Measurements from ENCODE around the gene SSBP2.
"Not testable (repeated sequence)": the region's sequence is repeated elsewhere in the genome, so short reads cannot be mapped to it uniquely, and the experiment has no call there.

Gene SSBP2

GRCh38 chr5:81729276-81729675, 21.6 kb downstream of the SSBP2 start:
- DNase-seq (ENCODE audit: low read depth in 2 of 2) = no peak

- no peak for DNase-seq (ENCODE audit: low read depth in 2 of 2)
Observed at GRCh38 chr5:81728301-81728700, 22.6 kb downstream of the SSBP2 start.

GRCh38 chr5:81726297-81726696, 24.6 kb downstream of the SSBP2 start:
- no peak for DNase-seq (ENCODE audit: low read depth in 2 of 2)

- DNase-seq (ENCODE audit: low read depth in 2 of 2) = no peak
Observed at GRCh38 chr5:81724571-81724970, 26.3 kb downstream of the SSBP2 start.

GRCh38 chr5:81724108-81724507, 26.8 kb downstream of the SSBP2 start:
- no peak for DNase-seq (ENCODE audit: low read depth in 2 of 2)

GRCh38 chr5:81721049-81721448, 29.8 kb downstream of the SSBP2 start:
- no peak for DNase-seq (ENCODE audit: low read depth in 2 of 2)

GRCh38 chr5:81719743-81720345, 31.1 kb downstream of the SSBP2 start:
- no peak for DNase-seq (ENCODE audit: low read depth in 2 of 2)

- no peak for DNase-seq (ENCODE audit: low read depth in 2 of 2)
Observed at GRCh38 chr5:81718300-81718699, 32.6 kb downstream of the SSBP2 start.

GRCh38 chr5:81717860-81718259, 33.0 kb downstream of the SSBP2 start:
- DNase-seq (ENCODE audit: low read depth in 2 of 2) = no peak

GRCh38 chr5:81717226-81717625, 33.7 kb downstream of the SSBP2 start:
- DNase-seq (ENCODE audit: low read depth in 2 of 2) = no peak

GRCh38 chr5:81714076-81714475, 36.8 kb downstream of the SSBP2 start:
- not testable (repeated sequence) for DNase-seq (ENCODE audit: low read depth in 2 of 2)

- DNase-seq (ENCODE audit: low read depth in 2 of 2) = no peak
Observed at GRCh38 chr5:81708889-81709288, 42.0 kb downstream of the SSBP2 start.

- no peak for DNase-seq (ENCODE audit: low read depth in 2 of 2)
Observed at GRCh38 chr5:81703840-81704239, 47.1 kb downstream of the SSBP2 start.

- no peak for DNase-seq (ENCODE audit: low read depth in 2 of 2)
Observed at GRCh38 chr5:81700166-81700565, 50.7 kb downstream of the SSBP2 start.

GRCh38 chr5:81698813-81699212, 52.1 kb downstream of the SSBP2 start:
- no peak for DNase-seq (ENCODE audit: low read depth in 2 of 2)

- DNase-seq (ENCODE audit: low read depth in 2 of 2) = no peak
Observed at GRCh38 chr5:81696418-81697397, 54.2 kb downstream of the SSBP2 start.

GRCh38 chr5:81694726-81695125, 56.2 kb downstream of the SSBP2 start:
- DNase-seq (ENCODE audit: low read depth in 2 of 2) = no peak

- DNase-seq (ENCODE audit: low read depth in 2 of 2) = no peak
Observed at GRCh38 chr5:81688215-81688614, 62.7 kb downstream of the SSBP2 start.

GRCh38 chr5:81687292-81687691, 63.6 kb downstream of the SSBP2 start:
- no peak for DNase-seq (ENCODE audit: low read depth in 2 of 2)

- no peak for DNase-seq (ENCODE audit: low read depth in 2 of 2)
Observed at GRCh38 chr5:81685471-81685870, 65.4 kb downstream of the SSBP2 start.

GRCh38 chr5:81679885-81680284, 71.0 kb downstream of the SSBP2 start:
- no peak for DNase-seq (ENCODE audit: low read depth in 2 of 2)

GRCh38 chr5:81675420-81675819, 75.5 kb downstream of the SSBP2 start:
- no peak for DNase-seq (ENCODE audit: low read depth in 2 of 2)

- DNase-seq (ENCODE audit: low read depth in 2 of 2) = no peak
Observed at GRCh38 chr5:81665795-81666194, 85.1 kb downstream of the SSBP2 start.

Measured in stimulated activated CD8-positive, alpha-beta memory T cell treated with anti-CD3 and anti-CD28 coated beads, Interleukin-2, amount 100 ng/mL, for 48 hours (primary cell).